Type B pancreatic cell (in vitro differentiated cells): ENCODE measurements around the gene TYMS. TPM values are rescaled to one million over a fixed set of nuclear protein-coding genes. Genes with fewer than 3 reads are reported as not detected.
A peak's percentile ranks its signal among the peaks of the same experiment; 100 is the strongest.

Source experiments
- DNase-seq: peaks from one replicate; pipeline ENCODE4 v3.0.0; 2021; ENCODE audit warnings: mixed read lengths; ENCODE audit not compliant: unreplicated experiment; ENCODE audit errors: extremely low spot score
- H3K27ac Mint-ChIP-seq: 2 replicates; pipeline ENCODE4 v1.8.0; 2021; ENCODE audit warnings: mild to moderate bottlenecking, mixed read lengths
- H3K27me3 Mint-ChIP-seq: 2 replicates; pipeline ENCODE4 v1.8.0; 2021; ENCODE audit warnings: mixed read lengths
- H3K36me3 Mint-ChIP-seq: 2 replicates; pipeline ENCODE4 v1.8.0; 2021; ENCODE audit warnings: mixed read lengths
- H3K4me1 Mint-ChIP-seq: one replicate; pipeline ENCODE4 v1.8.0; 2021; ENCODE audit warnings: mixed read lengths; ENCODE audit not compliant: unreplicated experiment
- H3K4me3 Mint-ChIP-seq: 2 replicates; pipeline ENCODE4 v1.8.0; 2021; ENCODE audit warnings: mild to moderate bottlenecking, mixed read lengths
- H3K9me3 Mint-ChIP-seq: 2 replicates; pipeline ENCODE4 v1.8.0; 2021; ENCODE audit warnings: mixed read lengths
- CTCF ChIP-seq: fragments of 200-600 bp; sonication (generic); conservative IDR thresholded peaks from 2 replicates; pipeline ENCODE4 v1.5.0; 2021; ENCODE audit warnings: antibody characterized with exemption, mild to moderate bottlenecking
- total RNA-seq: library from RNA; stranded (reverse); gene quantifications from 2 replicates; pipeline ENCODE4 v1.2.1, GENCODE V29; 2021; ENCODE audit warnings: low replicate concordance

Gene TYMS
- total RNA-seq, 1 donor from 2014 or later = 143 TPM

DNA sequence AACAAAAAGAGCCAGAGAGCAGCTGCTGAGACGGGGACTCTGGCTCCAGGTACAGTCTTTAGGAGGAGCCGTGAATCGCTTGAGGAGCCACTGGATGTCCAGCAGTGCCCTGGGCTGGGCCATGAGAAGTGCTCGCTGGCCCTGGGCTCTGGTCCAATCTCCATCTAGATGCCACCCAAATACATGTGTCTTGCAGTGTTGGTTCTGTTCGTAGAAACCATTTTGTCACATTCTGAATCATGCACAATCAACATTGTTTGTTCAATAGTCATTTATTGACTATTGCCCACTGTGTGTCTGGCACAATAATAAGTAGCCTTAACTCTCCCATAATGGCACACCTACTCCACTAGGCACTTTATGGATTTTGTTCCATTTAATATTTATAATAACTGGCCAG lies 26.1 kb downstream of the TYMS start:
- Mint-ChIP-seq H3K27ac (no peak overlapping the region), H3K27me3 (no peaks in the 10 kb centered on the region), H3K4me1 (peaks cover 15% of the 10 kb centered on the region), H3K4me3 (no peak overlapping the region), H3K36me3 (peaks cover 15% of the 10 kb centered on the region), H3K9me3 (no peaks in the 10 kb centered on the region)
- no peak for DNase-seq
- TF ChIP-seq CTCF = no peak

DNA sequence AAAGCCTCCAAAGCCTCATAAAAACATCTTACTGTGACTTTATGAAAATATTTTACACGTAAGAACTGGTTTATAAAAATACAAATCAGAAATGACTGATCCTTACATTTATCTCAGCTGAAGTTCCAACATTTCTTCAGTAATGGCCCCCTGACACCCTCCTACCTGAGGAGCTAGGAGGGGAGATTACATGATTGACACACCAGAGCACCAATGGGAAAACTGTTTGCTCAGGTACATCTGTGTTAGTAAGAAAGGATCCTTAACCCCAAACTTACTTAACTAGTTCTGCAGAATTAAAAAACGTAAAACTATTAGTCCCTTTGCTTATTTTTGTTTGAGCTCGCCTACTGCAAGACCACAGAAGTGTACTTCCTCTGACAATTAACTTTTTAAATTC lies 28.0 kb downstream of the TYMS start:
- DNase-seq = no peak
- TF ChIP-seq CTCF = no peak
- no peaks in the 10 kb centered on the region for H3K9me3 Mint-ChIP-seq
- no peaks in the 10 kb centered on the region for H3K27me3 Mint-ChIP-seq
- H3K4me3 Mint-ChIP-seq = no peak overlapping the region
- H3K36me3 Mint-ChIP-seq = peaks cover 12% of the 10 kb centered on the region
- H3K27ac Mint-ChIP-seq = no peak overlapping the region
- peaks cover 15% of the 10 kb centered on the region for H3K4me1 Mint-ChIP-seq

- H3K9me3 Mint-ChIP-seq = no peaks in the 10 kb centered on the region
- peaks cover 10% of the 10 kb centered on the region for H3K36me3 Mint-ChIP-seq
- no peaks in the 10 kb centered on the region for H3K27me3 Mint-ChIP-seq
- H3K4me3 Mint-ChIP-seq = no peak overlapping the region
- TF ChIP-seq CTCF = peak; percentile 49
- no peak overlapping the region for H3K27ac Mint-ChIP-seq
- no peak for DNase-seq
- peaks cover 15% of the 10 kb centered on the region for H3K4me1 Mint-ChIP-seq
These were observed 29.1 kb downstream of the TYMS start for GRCh38 chr18:686339-687111.

GRCh38 chr18:688323-688722 lies 30.9 kb downstream of the TYMS start:
- Mint-ChIP-seq H3K36me3 (peaks cover 7% of the 10 kb centered on the region), H3K9me3 (no peaks in the 10 kb centered on the region), H3K27me3 (no peaks in the 10 kb centered on the region), H3K4me1 (peaks cover 15% of the 10 kb centered on the region), H3K4me3 (no peak overlapping the region), H3K27ac (no peak overlapping the region)
- TF ChIP-seq CTCF = no peak
- no peak for DNase-seq

GRCh38 chr18:692824-693223 lies 35.4 kb downstream of the TYMS start:
- peaks cover 11% of the 10 kb centered on the region for H3K36me3 Mint-ChIP-seq
- no peaks in the 10 kb centered on the region for H3K4me1 Mint-ChIP-seq
- no peak for DNase-seq
- TF ChIP-seq CTCF = no peak
- H3K27me3 Mint-ChIP-seq = no peaks in the 10 kb centered on the region
- no peak overlapping the region for H3K27ac Mint-ChIP-seq
- H3K9me3 Mint-ChIP-seq = no peaks in the 10 kb centered on the region
- no peak overlapping the region for H3K4me3 Mint-ChIP-seq
